HG03039 (cell line): ENCODE results near the gene GAA.
A peak's percentile ranks its signal among the peaks of the same experiment; 100 is the strongest.

ENCODE experiments used
- ATAC-seq: cut with Tn5 transposase; IDR thresholded peaks from one replicate; pipeline ENCODE4 v1.9.1; 2021; ENCODE audit warnings: mild to moderate bottlenecking, moderate library complexity; ENCODE audit not compliant: unreplicated experiment

The GAA gene

GRCh38 chr17:80101011-80101945, at the start of gene GAA:
Gene GAA, plus strand, starts transcription at chr17:80101581. Its CDS starts 3,006 bp downstream, at chr17:80104587.
- ATAC-seq = peak; percentile 73

GRCh38 chr17:80051681-80052080, 49.7 kb upstream of the GAA start:
- no peak for ATAC-seq

- ATAC-seq = no peak
Measured at GRCh38 chr17:80053102-80053501, 48.3 kb upstream of the GAA start.

- no peak for ATAC-seq
Measured at GRCh38 chr17:80055597-80055996, 45.8 kb upstream of the GAA start.

- ATAC-seq = no peak
Measured at GRCh38 chr17:80058311-80058955, 42.9 kb upstream of the GAA start.

GRCh38 chr17:80060644-80061043, 40.7 kb upstream of the GAA start:
- ATAC-seq = no peak

GRCh38 chr17:80061421-80061820, 40.0 kb upstream of the GAA start:
- no peak for ATAC-seq

- no peak for ATAC-seq
Measured at GRCh38 chr17:80063830-80064585, 37.4 kb upstream of the GAA start.

GRCh38 chr17:80064696-80065095, 36.7 kb upstream of the GAA start:
- ATAC-seq = no peak

GRCh38 chr17:80065478-80066170, 35.8 kb upstream of the GAA start:
- no peak for ATAC-seq

GRCh38 chr17:80067393-80067986, 33.9 kb upstream of the GAA start:
- ATAC-seq = no peak

- no peak for ATAC-seq
Measured at GRCh38 chr17:80068301-80069222, 32.8 kb upstream of the GAA start.

- no peak for ATAC-seq
Measured at GRCh38 chr17:80070375-80071115, 30.8 kb upstream of the GAA start.

- no peak for ATAC-seq
Measured at GRCh38 chr17:80071116-80071841, 30.1 kb upstream of the GAA start.

GRCh38 chr17:80072410-80072809, 29.0 kb upstream of the GAA start:
- ATAC-seq = no peak

GRCh38 chr17:80080081-80080480, 21.3 kb upstream of the GAA start:
- ATAC-seq = no peak

- ATAC-seq = no peak
Measured at GRCh38 chr17:80081596-80081995, 19.8 kb upstream of the GAA start.
